Neural cell (in vitro differentiated cells): ENCODE results near the gene FOCAD. TPM values are rescaled to one million over a fixed set of nuclear protein-coding genes. Genes with fewer than 3 reads are reported as not detected.

Experiments
- H2AFZ ChIP-seq: fragments of 200-600, 300-800 bp; sonication (generic), shearing (Covaris generic); 2 replicates; pipeline ENCODE4 v1.6.0; 2014; ENCODE audit warnings: low read depth, mild to moderate bottlenecking, antibody characterized with exemption, low read length, moderate library complexity
- H3F3A ChIP-seq: fragments of 200-600 bp; shearing (Covaris generic); 2 replicates; pipeline ENCODE4 v1.6.1; 2016; ENCODE audit warnings: mild to moderate bottlenecking, moderate library complexity, mixed read lengths, antibody characterized with exemption, low read length; ENCODE audit not compliant: insufficient read depth, poor library complexity, severe bottlenecking
- H3K27ac ChIP-seq: fragments of 200-600, 300-800 bp; sonication (generic), shearing (Covaris generic); 2 replicates; pipeline ENCODE4 v1.5.1; 2014; ENCODE audit warnings: mild to moderate bottlenecking, low read length, moderate library complexity
- H3K27me3 ChIP-seq: fragments of 300-800, 200-600 bp; sonication (generic), shearing (Covaris generic); 2 replicates; pipeline ENCODE4 v1.6.0; 2014; ENCODE audit warnings: mild to moderate bottlenecking, low read depth, low read length, moderate library complexity; ENCODE audit not compliant: insufficient read depth
- H3K36me3 ChIP-seq: fragments of 300-800, 200-600 bp; sonication (generic), shearing (Covaris generic); 2 replicates; pipeline ENCODE4 v1.5.1; 2014; ENCODE audit warnings: mild to moderate bottlenecking, antibody characterized with exemption, low read length, moderate library complexity; ENCODE audit not compliant: insufficient read depth
- H3K4me2 ChIP-seq: fragments of 300-800, 200-600 bp; sonication (generic), shearing (Covaris generic); 2 replicates; pipeline ENCODE4 v1.6.0; 2014; ENCODE audit warnings: mild to moderate bottlenecking, low read length
- H3K4me3 ChIP-seq: fragments of 300-800, 200-600 bp; sonication (generic), shearing (Covaris generic); 2 replicates; pipeline ENCODE4 v1.5.1; 2014; ENCODE audit warnings: mild to moderate bottlenecking, low read length, moderate library complexity
- H3K79me2 ChIP-seq: fragments of 200-600 bp; shearing (Covaris generic); replicated peaks from 2 replicates; pipeline ENCODE4 v1.6.0; 2014; ENCODE audit warnings: mild to moderate bottlenecking, low read length, moderate library complexity; ENCODE audit not compliant: insufficient read depth
- H3K9ac ChIP-seq: fragments of 300-800, 200-600 bp; sonication (generic), shearing (Covaris generic); 2 replicates; pipeline ENCODE4 v1.6.1; 2016; ENCODE audit warnings: mild to moderate bottlenecking, low read length, mixed read lengths
- H3K9me2 ChIP-seq: fragments of 200-600 bp; shearing (Covaris generic); 2 replicates; pipeline ENCODE4 v1.6.1; 2016; ENCODE audit warnings: mild to moderate bottlenecking, low read length, mixed read lengths; ENCODE audit not compliant: insufficient read depth
- H3K9me3 ChIP-seq: fragments of 200-600, 300-800 bp; sonication (generic), shearing (Covaris generic); 2 replicates; pipeline ENCODE4 v1.6.1; 2016; ENCODE audit warnings: mild to moderate bottlenecking, mixed run types, low read length, moderate library complexity, mixed read lengths
- H4K20me1 ChIP-seq: fragments of 200-600 bp; shearing (Covaris generic); 2 replicates; pipeline ENCODE4 v1.6.1; 2016; ENCODE audit warnings: mild to moderate bottlenecking, mixed run types; ENCODE audit not compliant: insufficient read depth
- EP300 ChIP-seq: fragments of 450-650 bp; conservative IDR thresholded peaks from 2 replicates; pipeline ENCODE4 v1.6.1; 2014; ENCODE audit warnings: antibody characterized with exemption, mild to moderate bottlenecking, moderate library complexity; ENCODE audit not compliant: poor library complexity, severe bottlenecking
- EZH2 ChIP-seq: fragments of 200-600, 300-800 bp; shearing (Covaris generic), sonication (generic); IDR thresholded peaks from 2 replicates; pipeline ENCODE4 v1.6.1; 2014; ENCODE audit warnings: antibody characterized with exemption, low read length, borderline replicate concordance, mild to moderate bottlenecking; ENCODE audit not compliant: insufficient read depth, poor library complexity, severe bottlenecking
- MXI1 ChIP-seq: fragments of 450-650 bp; conservative IDR thresholded peaks from 2 replicates; pipeline ENCODE4 v1.6.1; 2014; ENCODE audit warnings: antibody characterized with exemption, mild to moderate bottlenecking; ENCODE audit not compliant: poor library complexity, severe bottlenecking
- POLR2AphosphoS5 ChIP-seq: IDR thresholded peaks from 2 replicates; pipeline ENCODE4 v1.6.1; 2012
- RAD21 ChIP-seq: fragments of 450-650 bp; conservative IDR thresholded peaks from 2 replicates; pipeline ENCODE4 v1.6.1; 2014; ENCODE audit warnings: antibody characterized with exemption, mild to moderate bottlenecking, moderate library complexity
- SMC3 ChIP-seq: fragments of 450-650 bp; conservative IDR thresholded peaks from 2 replicates; pipeline ENCODE4 v1.6.1; 2014; ENCODE audit warnings: antibody characterized with exemption, mild to moderate bottlenecking, moderate library complexity; ENCODE audit not compliant: poor library complexity
- polyA plus RNA-seq: library from polyadenylated mRNA; depleted of rRNA; stranded (reverse); fragments of >200 nt; gene quantifications from 2 replicates; pipeline ENCODE4 v1.2.3, GENCODE V29; 2014
- TF ChIP-seq, protein P1 (sequence below): IDR thresholded peaks from 2 replicates; pipeline ENCODE4 v1.6.1; 2012; ENCODE audit warnings: borderline replicate concordance
- TF ChIP-seq, protein P2 (sequence below): fragments of 450-650 bp; IDR thresholded peaks from 2 replicates; pipeline ENCODE4 v1.5.1; 2014; ENCODE audit warnings: antibody characterized with exemption, mild to moderate bottlenecking, moderate library complexity; ENCODE audit not compliant: poor library complexity, severe bottlenecking

The FOCAD gene
- polyA plus RNA-seq, 1 donor from 2014 or later = 23.5 TPM

DNA sequence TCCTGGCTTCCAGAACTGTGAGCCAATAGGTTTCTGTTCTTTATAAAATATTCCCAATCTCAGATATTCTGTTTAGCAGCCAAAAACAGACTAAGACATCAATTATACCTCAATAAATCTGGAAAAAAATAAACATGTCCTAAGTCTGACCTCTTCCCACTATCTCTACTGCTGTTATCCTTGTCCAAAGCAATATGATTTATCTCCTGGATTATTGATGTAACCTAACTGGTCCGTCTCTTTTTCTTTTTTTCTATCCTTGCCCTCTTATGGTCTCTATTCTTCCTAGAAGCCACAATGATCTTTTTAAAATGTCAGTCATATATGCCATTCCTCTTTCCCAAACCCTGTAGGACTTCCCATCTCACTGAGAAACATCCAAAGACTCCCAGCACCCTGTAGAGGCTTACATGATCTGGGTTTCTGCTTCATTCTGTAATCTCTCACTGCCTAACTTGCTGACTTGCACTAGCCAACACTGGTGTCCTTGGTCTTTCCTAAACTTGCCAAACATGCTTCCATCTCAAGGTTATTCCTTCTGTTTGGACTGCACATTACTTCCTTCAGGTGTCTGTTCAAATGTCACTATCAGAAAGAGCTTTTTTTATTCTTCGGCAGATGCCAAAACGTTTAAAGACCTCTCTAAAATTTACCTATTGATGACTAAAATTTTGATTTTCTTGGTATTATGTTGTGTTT is 13.1 kb downstream of the FOCAD start:
- no peaks in the 10 kb centered on the region for H3K9me3 ChIP-seq
- no peak overlapping the region for H3K4me2 ChIP-seq
- H3K9me2 ChIP-seq = no peaks in the 10 kb centered on the region
- no peak overlapping the region for H3K4me3 ChIP-seq
- no peaks in the 10 kb centered on the region for H3K27me3 ChIP-seq
- no peaks in the 10 kb centered on the region for H4K20me1 ChIP-seq
- no peak overlapping the region for H2AFZ ChIP-seq
- peaks cover 4% of the 10 kb centered on the region for H3K79me2 ChIP-seq
- H3K9ac ChIP-seq = no peak overlapping the region
- no peaks in the 10 kb centered on the region for H3K36me3 ChIP-seq
- H3F3A ChIP-seq = no peaks in the 10 kb centered on the region
- TF ChIP-seq EZH2 = no peak
- TF ChIP-seq, protein P1, sequence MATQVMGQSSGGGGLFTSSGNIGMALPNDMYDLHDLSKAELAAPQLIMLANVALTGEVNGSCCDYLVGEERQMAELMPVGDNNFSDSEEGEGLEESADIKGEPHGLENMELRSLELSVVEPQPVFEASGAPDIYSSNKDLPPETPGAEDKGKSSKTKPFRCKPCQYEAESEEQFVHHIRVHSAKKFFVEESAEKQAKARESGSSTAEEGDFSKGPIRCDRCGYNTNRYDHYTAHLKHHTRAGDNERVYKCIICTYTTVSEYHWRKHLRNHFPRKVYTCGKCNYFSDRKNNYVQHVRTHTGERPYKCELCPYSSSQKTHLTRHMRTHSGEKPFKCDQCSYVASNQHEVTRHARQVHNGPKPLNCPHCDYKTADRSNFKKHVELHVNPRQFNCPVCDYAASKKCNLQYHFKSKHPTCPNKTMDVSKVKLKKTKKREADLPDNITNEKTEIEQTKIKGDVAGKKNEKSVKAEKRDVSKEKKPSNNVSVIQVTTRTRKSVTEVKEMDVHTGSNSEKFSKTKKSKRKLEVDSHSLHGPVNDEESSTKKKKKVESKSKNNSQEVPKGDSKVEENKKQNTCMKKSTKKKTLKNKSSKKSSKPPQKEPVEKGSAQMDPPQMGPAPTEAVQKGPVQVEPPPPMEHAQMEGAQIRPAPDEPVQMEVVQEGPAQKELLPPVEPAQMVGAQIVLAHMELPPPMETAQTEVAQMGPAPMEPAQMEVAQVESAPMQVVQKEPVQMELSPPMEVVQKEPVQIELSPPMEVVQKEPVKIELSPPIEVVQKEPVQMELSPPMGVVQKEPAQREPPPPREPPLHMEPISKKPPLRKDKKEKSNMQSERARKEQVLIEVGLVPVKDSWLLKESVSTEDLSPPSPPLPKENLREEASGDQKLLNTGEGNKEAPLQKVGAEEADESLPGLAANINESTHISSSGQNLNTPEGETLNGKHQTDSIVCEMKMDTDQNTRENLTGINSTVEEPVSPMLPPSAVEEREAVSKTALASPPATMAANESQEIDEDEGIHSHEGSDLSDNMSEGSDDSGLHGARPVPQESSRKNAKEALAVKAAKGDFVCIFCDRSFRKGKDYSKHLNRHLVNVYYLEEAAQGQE = no peak
- no peak for TF ChIP-seq EP300
- TF ChIP-seq POLR2AphosphoS5 = no peak
- no peak for TF ChIP-seq SMC3
- no peak overlapping the region for H3K27ac ChIP-seq

DNA sequence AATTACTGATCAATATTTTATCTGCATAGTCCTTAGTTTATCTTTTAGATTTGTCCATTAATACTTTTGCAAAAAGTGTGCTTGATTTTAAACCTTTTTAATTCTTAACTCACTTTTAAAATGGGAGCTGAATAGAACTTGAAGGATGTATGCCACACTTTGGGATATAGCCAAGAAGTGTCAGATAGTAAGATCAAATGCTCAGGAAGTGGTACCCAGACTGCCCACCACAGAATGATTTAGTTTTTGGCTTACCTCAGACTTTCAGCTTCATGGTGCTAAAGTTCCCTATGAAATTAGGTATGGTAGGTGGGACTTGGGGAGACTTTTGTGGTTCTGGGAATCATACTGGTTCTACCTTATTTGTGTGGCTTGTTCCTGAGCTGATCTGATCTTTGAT is 14.7 kb downstream of the FOCAD start:
- Histone ChIP-seq H2AFZ (no peak overlapping the region), H3F3A (no peaks in the 10 kb centered on the region), H3K9me3 (no peaks in the 10 kb centered on the region), H3K27me3 (no peaks in the 10 kb centered on the region), H3K9ac (no peak overlapping the region), H3K4me3 (no peak overlapping the region), H3K79me2 (peaks cover 4% of the 10 kb centered on the region), H4K20me1 (no peaks in the 10 kb centered on the region), H3K9me2 (no peaks in the 10 kb centered on the region), H3K36me3 (no peaks in the 10 kb centered on the region), H3K4me2 (no peak overlapping the region), H3K27ac (no peak overlapping the region)
- no peak for TF ChIP-seq MXI1
- TF ChIP-seq, protein P1 = no peak
- TF ChIP-seq RAD21 = no peak
- TF ChIP-seq, protein P2, sequence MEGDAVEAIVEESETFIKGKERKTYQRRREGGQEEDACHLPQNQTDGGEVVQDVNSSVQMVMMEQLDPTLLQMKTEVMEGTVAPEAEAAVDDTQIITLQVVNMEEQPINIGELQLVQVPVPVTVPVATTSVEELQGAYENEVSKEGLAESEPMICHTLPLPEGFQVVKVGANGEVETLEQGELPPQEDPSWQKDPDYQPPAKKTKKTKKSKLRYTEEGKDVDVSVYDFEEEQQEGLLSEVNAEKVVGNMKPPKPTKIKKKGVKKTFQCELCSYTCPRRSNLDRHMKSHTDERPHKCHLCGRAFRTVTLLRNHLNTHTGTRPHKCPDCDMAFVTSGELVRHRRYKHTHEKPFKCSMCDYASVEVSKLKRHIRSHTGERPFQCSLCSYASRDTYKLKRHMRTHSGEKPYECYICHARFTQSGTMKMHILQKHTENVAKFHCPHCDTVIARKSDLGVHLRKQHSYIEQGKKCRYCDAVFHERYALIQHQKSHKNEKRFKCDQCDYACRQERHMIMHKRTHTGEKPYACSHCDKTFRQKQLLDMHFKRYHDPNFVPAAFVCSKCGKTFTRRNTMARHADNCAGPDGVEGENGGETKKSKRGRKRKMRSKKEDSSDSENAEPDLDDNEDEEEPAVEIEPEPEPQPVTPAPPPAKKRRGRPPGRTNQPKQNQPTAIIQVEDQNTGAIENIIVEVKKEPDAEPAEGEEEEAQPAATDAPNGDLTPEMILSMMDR = no peak
